Measurements from ENCODE around the gene VCL. TPM values are rescaled to one million over a fixed set of nuclear protein-coding genes. Genes with fewer than 3 reads are reported as not detected.
"Not testable (repeated sequence)": the region's sequence is repeated elsewhere in the genome, so short reads cannot be mapped to it uniquely, and the experiment has no call there.

VCL gene
- total RNA-seq, 6 donors from 2014 or later, result 76.5 to 214 (median 133) TPM

GRCh38 chr10:74011770-74012169 is 13.9 kb downstream of the VCL start:
- Histone ChIP-seq H3K4me1 (peaks cover 28 to 55% (median 35%) of the 10 kb centered on the region in 4 donors), H3K27me3 (no peaks in the 10 kb centered on the region), H3K4me3 (no peak overlapping the region), H3K36me3 (peaks cover 0 to 2% (median 0%) of the 10 kb centered on the region in 4 donors), H3K9me3 (no peaks in the 10 kb centered on the region), H3K27ac (peak overlapping the region; percentile 8 to 62 (median 21))
- peak in 1 of 2 donors; percentile 53 for ATAC-seq (ENCODE audit: low FRiP score in 2 of 2)
- TF ChIP-seq POLR2AphosphoS5 (IDR thresholded peaks at IDR 0.05), result no peak
- no peak for TF ChIP-seq POLR2A (IDR thresholded peaks at IDR 0.05)
- no peak for TF ChIP-seq EP300 (IDR thresholded peaks at IDR 0.05)
- no peak for TF ChIP-seq CTCF (IDR thresholded peaks at IDR 0.05)
- DNase-seq, result peak in 1 of 2 donors; percentile 43
- WGBS, 2 donors, result 35 to 62% methylated on average over 1 of the region's 1 CpG

GRCh38 chr10:74012480-74012879 is 14.6 kb downstream of the VCL start:
- Histone ChIP-seq H3K4me1 (peaks cover 31 to 49% (median 36%) of the 10 kb centered on the region in 4 donors), H3K36me3 (no peaks in the 10 kb centered on the region), H3K27ac (peak overlapping the region in 2 of 4 donors; percentile 34 to 62), H3K4me3 (no peak overlapping the region), H3K27me3 (no peaks in the 10 kb centered on the region), H3K9me3 (no peaks in the 10 kb centered on the region)
- DNase-seq, result no peak
- no peak for ATAC-seq (ENCODE audit: low FRiP score in 2 of 2)
- WGBS, 2 donors, result 65 to 75% methylated on average over 2 of the region's 2 CpGs
- TF ChIP-seq POLR2A (IDR thresholded peaks at IDR 0.05), result no peak
- no peak for TF ChIP-seq CTCF (IDR thresholded peaks at IDR 0.05)
- no peak for TF ChIP-seq POLR2AphosphoS5 (IDR thresholded peaks at IDR 0.05)
- TF ChIP-seq EP300 (IDR thresholded peaks at IDR 0.05), result no peak

- H3K4me3 ChIP-seq, result no peak overlapping the region
- no peaks in the 10 kb centered on the region for H3K9me3 ChIP-seq
- H3K4me1 ChIP-seq, result peaks cover 32 to 49% (median 39%) of the 10 kb centered on the region in 4 donors
- peak overlapping the region in 1 of 4 donors; percentile 62 for H3K27ac ChIP-seq
- no peaks in the 10 kb centered on the region for H3K27me3 ChIP-seq
- no peaks in the 10 kb centered on the region for H3K36me3 ChIP-seq
- ATAC-seq (ENCODE audit: low FRiP score in 2 of 2), result no peak
- DNase-seq, result no peak
- WGBS, 2 donors, result 52 to 70% methylated on average over 1 of the region's 1 CpG
- TF ChIP-seq POLR2A (IDR thresholded peaks at IDR 0.05) (no peak), EP300 (IDR thresholded peaks at IDR 0.05) (no peak), CTCF (IDR thresholded peaks at IDR 0.05) (no peak), POLR2AphosphoS5 (IDR thresholded peaks at IDR 0.05) (no peak)
Observed at GRCh38 chr10:74013004-74013403, 15.1 kb downstream of the VCL start.

- H3K4me3 ChIP-seq; H3K27me3 ChIP-seq; H3K36me3 ChIP-seq; ATAC-seq (ENCODE audit: low FRiP score in 2 of 2); DNase-seq; H3K27ac ChIP-seq; H3K9me3 ChIP-seq: not testable (repeated sequence)
- 87% methylated on average over 3 of the region's 3 CpGs for WGBS, 2 donors
- peaks cover 33 to 56% (median 43%) of the 10 kb centered on the region in 4 donors for H3K4me1 ChIP-seq
Observed at GRCh38 chr10:74014574-74014973, 16.7 kb downstream of the VCL start.

GRCh38 chr10:74018241-74018640 is 20.3 kb downstream of the VCL start:
- Histone ChIP-seq H3K36me3 (peaks cover 0 to 3% (median 0%) of the 10 kb centered on the region in 4 donors), H3K9me3 (no peaks in the 10 kb centered on the region), H3K27me3 (no peaks in the 10 kb centered on the region), H3K4me3 (no peak overlapping the region), H3K27ac (no peak overlapping the region), H3K4me1 (peaks cover 8 to 32% (median 21%) of the 10 kb centered on the region in 4 donors)
- WGBS, 2 donors, result 59 to 63% methylated on average over 2 of the region's 2 CpGs
- ATAC-seq (ENCODE audit: low FRiP score in 2 of 2) (no peak), DNase-seq (peak in 1 of 2 donors; percentile 26)
- TF ChIP-seq POLR2AphosphoS5 (IDR thresholded peaks at IDR 0.05) (no peak), POLR2A (IDR thresholded peaks at IDR 0.05) (no peak), EP300 (IDR thresholded peaks at IDR 0.05) (no peak), CTCF (IDR thresholded peaks at IDR 0.05) (no peak)

Measured in upper lobe of left lung (tissue), 6 donors.